HepG2 (cell line): ENCODE measurements around the gene KIRREL3. TPM values are rescaled to one million over a fixed set of nuclear protein-coding genes. Genes with fewer than 3 reads are reported as not detected.

Experiments
- ATAC-seq: fragments of 200-7000 bp; cut with Tn5 transposase; 3 replicates; pipeline ENCODE4 v1.9.1; 2020; ENCODE audit warnings: mild to moderate bottlenecking, moderate library complexity
- BruUV-seq: library from RNA; stranded (reverse); fragments of 400-500 nt; replicated peaks from 2 replicates; lab custom pipeline; 2021; lab: Mats Ljungman, UMichigan
- CTCF ChIA-PET: fragments of 300-600 bp; formaldehyde crosslinking; extraction: SDS; loops from one replicate; lab custom pipeline; 2021; ENCODE audit warnings: low total read pairs, inconsistent platforms, low intra/inter-chr PET ratio; lab: Yijun Ruan, JAX
- POLR2A ChIA-PET: fragments of 350-600 bp; sonication (Branson Sonifier 250); formaldehyde crosslinking; loops from one replicate; lab custom pipeline; 2020; ENCODE audit warnings: antibody characterized with exemption, inconsistent platforms; lab: Yijun Ruan, JAX
- DNase-seq: peaks from one replicate; pipeline ENCODE4 v3.0.0-alpha.2; 2015; ENCODE audit warnings: low spot score
- FAIRE-seq: peaks from 3 replicates; lab custom pipeline; 2011; peaks lifted over from hg19 to GRCh38; lab: Jason Lieb, UNC
- H2AFZ ChIP-seq: one replicate; pipeline ENCODE4 v1.6.1; 2011; ENCODE audit warnings: low read length, inconsistent platforms
- H3K27ac ChIP-seq: fragments of 300-600 bp; 3 replicates; pipeline ENCODE4 v1.8.0; 2011; ENCODE audit warnings: mixed run types, mild to moderate bottlenecking, mixed read lengths, low read length, inconsistent platforms; ENCODE audit not compliant: insufficient read depth; ENCODE audit errors: extremely low read length
- H3K27me3 ChIP-seq, 2 experiments: fragments of 200-600 bp in 1 of 2; 2 replicates in 1 of 2; 3 replicates in 1 of 2; pipeline versions ENCODE4 v1.6.0 to v1.8.0; 2011; ENCODE audit warnings: low read length in 2 of 2, mild to moderate bottlenecking in 2 of 2, moderate library complexity in 2 of 2, inconsistent platforms in 1 of 2; ENCODE audit not compliant: insufficient read depth in 2 of 2, control insufficient read depth in 1 of 2
- H3K36me3 ChIP-seq, 2 experiments: fragments of 200-600 bp in 1 of 2; replicated peaks in 1 of 2; 2 replicates in 1 of 2; 3 replicates in 1 of 2; pipeline versions ENCODE4 v1.5.1 to v1.8.0; 2011; ENCODE audit warnings: low read length in 2 of 2, inconsistent platforms in 1 of 2; ENCODE audit not compliant: insufficient read depth in 2 of 2, control insufficient read depth in 1 of 2
- H3K4me1 ChIP-seq: 2 replicates; pipeline ENCODE4 v1.5.1; 2012; ENCODE audit warnings: low read length, inconsistent platforms; ENCODE audit not compliant: insufficient read depth
- H3K4me2 ChIP-seq: 2 replicates; pipeline ENCODE4 v1.6.0; 2011; ENCODE audit warnings: low read depth, low read length, inconsistent platforms
- H3K4me3 ChIP-seq, 3 experiments: fragments of 200-600 bp in 1 of 3; sonication (generic), shearing (Covaris generic) in 1 of 3; replicated peaks in 1 of 3; 2 replicates each; pipeline ENCODE4 v1.5.1; 2011 to 2016; ENCODE audit warnings: low read length in 3 of 3, inconsistent platforms in 2 of 3, low read depth in 2 of 3, mild to moderate bottlenecking in 2 of 3, control low read depth in 1 of 3, mixed read lengths in 1 of 3; ENCODE audit not compliant: insufficient read depth in 1 of 3
- H3K79me2 ChIP-seq: one replicate; pipeline ENCODE4 v1.6.1; 2011; ENCODE audit warnings: low read length, inconsistent platforms; ENCODE audit not compliant: insufficient read depth
- H3K9ac ChIP-seq: 2 replicates; pipeline ENCODE4 v1.6.0; 2011; ENCODE audit warnings: mild to moderate bottlenecking, low read depth, low read length, inconsistent platforms; ENCODE audit not compliant: insufficient read depth
- H3K9me3 ChIP-seq: 2 replicates; pipeline ENCODE4 v1.5.1; 2012; ENCODE audit warnings: mild to moderate bottlenecking, low read length
- H4K20me1 ChIP-seq: 2 replicates; pipeline ENCODE4 v1.6.0; 2011; ENCODE audit warnings: inconsistent platforms, mild to moderate bottlenecking, low read length, moderate library complexity; ENCODE audit not compliant: insufficient read depth
- ARHGAP35 ChIP-seq: sonication (generic); formaldehyde crosslinking; IDR thresholded peaks from 2 replicates; pipeline ENCODE4 v1.9.0; 2022; ENCODE audit warnings: mild to moderate bottlenecking, inconsistent platforms, moderate library complexity, missing genetic modification reagents, borderline replicate concordance
- BHLHE40 ChIP-seq: IDR thresholded peaks from 2 replicates; pipeline ENCODE4 v1.6.1; 2011; ENCODE audit warnings: low read length, improper control_type of control experiment
- ETV6 ChIP-seq: sonication (generic); formaldehyde crosslinking; conservative IDR thresholded peaks from 2 replicates; pipeline ENCODE4 v1.4.0; 2020; ENCODE audit warnings: missing genetic modification reagents
- HNF1B ChIP-seq: sonication (generic); formaldehyde crosslinking; IDR thresholded peaks from 2 replicates; pipeline ENCODE4 v1.5.1; 2020; ENCODE audit warnings: mild to moderate bottlenecking, moderate library complexity, missing genetic modification reagents
- HNRNPUL1 ChIP-seq: fragments of 200-400 bp; formaldehyde crosslinking; IDR thresholded peaks from 2 replicates; pipeline ENCODE4 v1.6.1; 2017; ENCODE audit warnings: low read depth, mild to moderate bottlenecking, low read length, moderate library complexity
- LCORL ChIP-seq, 2 experiments: fragments of 450-650 bp in 1 of 2; sonication (generic) in 1 of 2; formaldehyde crosslinking in 1 of 2; IDR thresholded peaks; 2 replicates each; pipeline versions ENCODE4 v1.5.0 to v1.6.1; 2017 to 2020; ENCODE audit warnings: antibody characterized with exemption in 1 of 2, missing genetic modification reagents in 1 of 2
- MAF1 ChIP-seq: sonication (generic); formaldehyde crosslinking; IDR thresholded peaks from 2 replicates; pipeline ENCODE4 v1.5.0; 2020; ENCODE audit warnings: missing genetic modification reagents, borderline replicate concordance
- MBD4 ChIP-seq: IDR thresholded peaks from 2 replicates; pipeline ENCODE4 v1.6.1; 2012; ENCODE audit warnings: low read length, inconsistent platforms, borderline replicate concordance
- MTF1 ChIP-seq: sonication (generic); formaldehyde crosslinking; IDR thresholded peaks from 2 replicates; pipeline ENCODE4 v1.5.0; 2020; ENCODE audit warnings: missing genetic modification reagents
- ONECUT2 ChIP-seq: sonication (generic); formaldehyde crosslinking; IDR thresholded peaks from 2 replicates; pipeline ENCODE4 v1.4.0; 2020; ENCODE audit warnings: missing genetic modification reagents
- PAXIP1 ChIP-seq: sonication (generic); formaldehyde crosslinking; conservative IDR thresholded peaks from 2 replicates; pipeline ENCODE4 v1.4.0; 2020; ENCODE audit warnings: mild to moderate bottlenecking, missing genetic modification reagents, moderate library complexity
- TOE1 ChIP-seq: sonication (generic); formaldehyde crosslinking; IDR thresholded peaks from 2 replicates; pipeline ENCODE4 v1.4.0; 2020; ENCODE audit warnings: mild to moderate bottlenecking, missing genetic modification reagents
- XBP1 ChIP-seq: sonication (generic); formaldehyde crosslinking; IDR thresholded peaks from 2 replicates; pipeline ENCODE4 v1.5.0; 2020; ENCODE audit warnings: missing genetic modification reagents
- ZBTB21 ChIP-seq: sonication (generic); formaldehyde crosslinking; IDR thresholded peaks from 2 replicates; pipeline ENCODE4 v1.4.0; 2020; ENCODE audit warnings: missing genetic modification reagents
- ZNF207 ChIP-seq: fragments of 450-650 bp; IDR thresholded peaks from 2 replicates; pipeline ENCODE4 v1.6.1; 2016; ENCODE audit warnings: antibody characterized with exemption, borderline replicate concordance
- ZNF234 ChIP-seq: sonication (generic); formaldehyde crosslinking; conservative IDR thresholded peaks from 2 replicates; pipeline ENCODE4 v1.5.1; 2020; ENCODE audit warnings: mild to moderate bottlenecking, missing genetic modification reagents
- ZNF260 ChIP-seq: sonication (generic); formaldehyde crosslinking; IDR thresholded peaks from 2 replicates; pipeline ENCODE4 v1.4.0; 2020; ENCODE audit warnings: missing genetic modification reagents, low read depth, mild to moderate bottlenecking, borderline replicate concordance
- ZNF563 ChIP-seq: sonication (generic); formaldehyde crosslinking; IDR thresholded peaks from 2 replicates; pipeline ENCODE4 v1.8.0; 2022; ENCODE audit warnings: mild to moderate bottlenecking, moderate library complexity, missing genetic modification reagents
- ZNF567 ChIP-seq: sonication (generic); formaldehyde crosslinking; IDR thresholded peaks from 2 replicates; pipeline ENCODE4 v1.8.1; 2023; ENCODE audit warnings: mild to moderate bottlenecking, missing genetic modification reagents, borderline replicate concordance
- WGBS: methylation state at CpG from one replicate; pipeline ENCODE4 v1.1.6; 2017; ENCODE audit warnings: low lambda C conversion rate; 5-methylcytosine and 5-hydroxymethylcytosine counted together
- in situ Hi-C: cut with HindIII; loops from 2 replicates; pipeline ENCODE4 v1.10.0; 2017; ENCODE audit warnings: low pct_unique_long_range_greater_than_20kb; ENCODE audit not compliant: extremely low pct_ligation_motif_present
- intact Hi-C: fragments of 100-400 bp; cut with micrococcal nuclease; formaldehyde crosslinking; loops from one replicate; pipeline ENCODE4 v1.10.0; 2022; ENCODE audit not compliant: unreplicated experiment
- polyA plus RNA-seq, 8 experiments: library from polyadenylated mRNA; depleted of rRNA in 3 of 8; stranded (reverse) in 7 of 8; unstranded in 1 of 8; fragments of >200 nt; fragmentation: Illumina TruSeq in 4 of 8; extraction: Trizol in 4 of 8; gene quantifications; 2 replicates each; pipeline versions ENCODE4 v1.2.1 to v1.2.3, GENCODE V29; 2011 to 2016; ENCODE audit warnings: low read depth in 4 of 8, missing spikeins in 1 of 8, mixed read lengths in 1 of 8; ENCODE audit not compliant: insufficient read depth in 1 of 8
- total RNA-seq, 5 experiments: library from RNA; depleted of rRNA; stranded (reverse); fragments of >200 nt; fragmentation: Illumina TruSeq; extraction: Trizol; gene quantifications; 2 replicates each; pipeline ENCODE4 v1.2.3, GENCODE V29; 2016; ENCODE audit warnings: low read depth in 1 of 5

The KIRREL3 gene
- total and polyA plus RNA-seq, 2 of the 13 experiments (the other 11 are each of a cell fraction or from before 2014, with no cell fraction given), result not detected

GRCh38 chr11:126965331-126965730 is 35.2 kb downstream of the KIRREL3 start (continued):
- no peak for TF ChIP-seq ZNF567 (CRISPR knock-in tag)
- no peak for TF ChIP-seq ZNF234 (CRISPR knock-in tag)
- no peak for TF ChIP-seq LCORL (IDR thresholded peaks at IDR 0.05)
- no peak for TF ChIP-seq LCORL (CRISPR knock-in tag; IDR thresholded peaks at IDR 0.05)

- H2AFZ ChIP-seq, result no peak overlapping the region
- 2% methylated on average over 3 of the region's 3 CpGs for WGBS
- no peak for TF ChIP-seq HNF1B
- no peak for TF ChIP-seq ZNF207
- TF ChIP-seq MTF1 (CRISPR knock-in tag), result no peak
- no peak for TF ChIP-seq MAF1 (CRISPR knock-in tag)
- TF ChIP-seq XBP1 (CRISPR knock-in tag), result no peak
- TF ChIP-seq ONECUT2 (CRISPR knock-in tag), result no peak
- TF ChIP-seq BHLHE40, result no peak
- TF ChIP-seq ZBTB21, result no peak
- no peak for TF ChIP-seq ZNF563 (CRISPR knock-in tag)
- no peak for TF ChIP-seq PAXIP1 (CRISPR knock-in tag)
- TF ChIP-seq ETV6 (CRISPR knock-in tag), result no peak
- no peak for TF ChIP-seq ZNF260 (CRISPR knock-in tag)
- no peak for TF ChIP-seq MBD4
- no peak for TF ChIP-seq TOE1 (CRISPR knock-in tag)
- no peak for TF ChIP-seq HNRNPUL1
- no peak for TF ChIP-seq ARHGAP35 (CRISPR knock-in tag)
Observed at GRCh38 chr11:126963603-126964363, 36.8 kb downstream of the KIRREL3 start.

More at GRCh38 chr11:126963603-126964363, 36.8 kb downstream of the KIRREL3 start:
- Histone ChIP-seq H4K20me1 (no peaks in the 10 kb centered on the region), H3K27ac (no peak overlapping the region), H3K4me3 (no peak overlapping the region), H3K9me3 (no peaks in the 10 kb centered on the region), H3K9ac (no peak overlapping the region), H3K4me1 (no peaks in the 10 kb centered on the region), H3K4me2 (no peak overlapping the region), H3K27me3 (peaks cover 4 to 17% of the 10 kb centered on the region in 2 experiments; a peak in 2 of 5 replicates), H3K36me3 (no peaks in the 10 kb centered on the region), H3K79me2 (no peaks in the 10 kb centered on the region)
- DNase-seq, result no peak
- ChIA-PET CTCF (no interaction called here), POLR2A (no interaction called here)
- no TSS peak for BruUV-seq
- ATAC-seq, result no peak
- no peak for FAIRE-seq
- in situ Hi-C loops, result no loop called here
- intact Hi-C loops, result no loop called here
